WTC11 (cell line): Measurements from ENCODE around the gene SPNS3. TPM values are rescaled to one million over a fixed set of nuclear protein-coding genes. Genes with fewer than 3 reads are reported as not detected.

ENCODE experiments used
- ATAC-seq: fragments of 200-7000 bp; cut with Tn5 transposase; 2 replicates; pipeline ENCODE4 v1.10.0; 2021; ENCODE audit warnings: mild to moderate bottlenecking, moderate library complexity
- Bru-seq: library from RNA; stranded (reverse); fragments of 400-500 nt; gene quantifications from one replicate; lab custom pipeline; 2021; lab: Mats Ljungman, UMichigan
- CTCF ChIA-PET: fragments of 300-600 bp; sonication (Branson Sonifier 250); formaldehyde crosslinking; loops from one replicate; lab custom pipeline; 2021; ENCODE audit warnings: antibody characterized with exemption; lab: Charles Lee
- POLR2A ChIA-PET: fragments of 350-600 bp; sonication (Branson Sonifier 250); formaldehyde crosslinking; loops from one replicate; lab custom pipeline; 2021; ENCODE audit warnings: antibody characterized with exemption; lab: Charles Lee
- DNase-seq: peaks from one replicate; pipeline ENCODE4 v3.0.0; 2021; ENCODE audit warnings: low spot score
- H3K27ac Mint-ChIP-seq: 2 replicates; pipeline ENCODE4 v1.8.0; 2021; ENCODE audit warnings: mixed read lengths
- H3K27me3 Mint-ChIP-seq: 2 replicates; pipeline ENCODE4 v1.8.0; 2021; ENCODE audit warnings: low read depth, mild to moderate bottlenecking, moderate library complexity, mixed read lengths
- H3K36me3 Mint-ChIP-seq: 2 replicates; pipeline ENCODE4 v1.8.0; 2021; ENCODE audit warnings: mixed read lengths
- H3K4me1 Mint-ChIP-seq: 2 replicates; pipeline ENCODE4 v1.8.0; 2022; ENCODE audit warnings: mixed read lengths
- H3K4me3 Mint-ChIP-seq: 2 replicates; pipeline ENCODE4 v1.8.0; 2021; ENCODE audit warnings: mild to moderate bottlenecking, moderate library complexity, mixed read lengths
- H3K9me3 Mint-ChIP-seq: 2 replicates; pipeline ENCODE4 v1.8.0; 2021; ENCODE audit warnings: mixed read lengths
- CTCF ChIP-seq: fragments of 200-600 bp; IDR thresholded peaks from 2 replicates; pipeline ENCODE4 v1.8.0; 2022; ENCODE audit warnings: antibody characterized with exemption
- ETV6 ChIP-seq: sonication (generic); formaldehyde crosslinking; IDR thresholded peaks from 2 replicates; pipeline ENCODE4 v1.8.1; 2022; ENCODE audit warnings: mild to moderate bottlenecking, missing genetic modification reagents
- JUN ChIP-seq: sonication (generic); formaldehyde crosslinking; IDR thresholded peaks from 2 replicates; pipeline ENCODE4 v1.8.0; 2023; ENCODE audit warnings: mild to moderate bottlenecking, missing genetic modification reagents
- KAT7 ChIP-seq: sonication (generic); formaldehyde crosslinking; IDR thresholded peaks from 2 replicates; pipeline ENCODE4 v1.8.1; 2023; ENCODE audit warnings: missing genetic modification reagents, mild to moderate bottlenecking, borderline replicate concordance
- OVOL2 ChIP-seq: fragments of 250-450 bp; sonication (Bioruptor Pico); IDR thresholded peaks from 2 replicates; pipeline ENCODE4 v1.9.0; 2021; ENCODE audit warnings: mild to moderate bottlenecking, borderline replicate concordance
- PRRX2 ChIP-seq: fragments of 250-450 bp; sonication (Bioruptor Pico); IDR thresholded peaks from 2 replicates; pipeline ENCODE4 v1.8.0; 2021; ENCODE audit warnings: mild to moderate bottlenecking
- SP1 ChIP-seq: sonication (generic); formaldehyde crosslinking; conservative IDR thresholded peaks from 2 replicates; pipeline ENCODE4 v1.8.1; 2022; ENCODE audit warnings: missing genetic modification reagents
- TP53 ChIP-seq: sonication (generic); formaldehyde crosslinking; IDR thresholded peaks from 2 replicates; pipeline ENCODE4 v1.8.1; 2023; ENCODE audit warnings: mild to moderate bottlenecking, missing genetic modification reagents
- USF1 ChIP-seq: sonication (generic); formaldehyde crosslinking; IDR thresholded peaks from 2 replicates; pipeline ENCODE4 v1.8.0; 2022; ENCODE audit warnings: mild to moderate bottlenecking, missing genetic modification reagents
- USF2 ChIP-seq: sonication (generic); formaldehyde crosslinking; IDR thresholded peaks from 2 replicates; pipeline ENCODE4 v1.8.1; 2023; ENCODE audit warnings: mild to moderate bottlenecking, missing genetic modification reagents, moderate library complexity
- ZBTB21 ChIP-seq: sonication (generic); formaldehyde crosslinking; IDR thresholded peaks from 2 replicates; pipeline ENCODE4 v1.8.1; 2023; ENCODE audit warnings: mild to moderate bottlenecking, missing genetic modification reagents, borderline replicate concordance
- ZBTB43 ChIP-seq: sonication (generic); formaldehyde crosslinking; IDR thresholded peaks from 2 replicates; pipeline ENCODE4 v1.8.1; 2023; ENCODE audit warnings: mild to moderate bottlenecking, missing genetic modification reagents
- ZNF219 ChIP-seq: sonication (generic); formaldehyde crosslinking; IDR thresholded peaks from 2 replicates; pipeline ENCODE4 v1.8.0; 2023; ENCODE audit warnings: missing genetic modification reagents, mild to moderate bottlenecking, borderline replicate concordance
- ZNF317 ChIP-seq: sonication (generic); formaldehyde crosslinking; IDR thresholded peaks from 2 replicates; pipeline ENCODE4 v1.8.1; 2023; ENCODE audit warnings: low read depth, mild to moderate bottlenecking, moderate library complexity, missing genetic modification reagents, borderline replicate concordance
- long read RNA-seq, 3 experiments: library from RNA in 1 of 3; library from capped mRNA in 1 of 3; library from polyadenylated mRNA in 1 of 3; unstranded in 2 of 3; stranded (forward) in 1 of 3; transcript quantifications; one replicate each; pipeline ENCODE4 v2.0.0, GENCODE V29; 2021
- total RNA-seq: library from RNA; stranded (reverse); gene quantifications from 3 replicates; pipeline ENCODE4 v1.2.3, GENCODE V29; 2021

SPNS3 gene
- not detected in 3 replicates for total RNA-seq
- not detected for Bru-seq, nascent RNA
- long read RNA-seq, experiment 1: 0 reads
- long read RNA-seq, experiment 2: 0 reads
- long read RNA-seq, experiment 3: 0 reads

GRCh38 chr17:4433515-4434031 lies at the start of gene SPNS3:
Gene SPNS3, plus strand, starts transcription at chr17:4433940. Its CDS starts 28 bp downstream, at chr17:4433968.
- POLR2A ChIA-PET: no interaction called here
- Mint-ChIP-seq H3K27ac (no peak within 1 kb of the TSS), H3K9me3 (no peaks in the 10 kb centered on the region), H3K4me1 (no peaks in the 10 kb centered on the region), H3K36me3 (no peaks in the 10 kb centered on the region), H3K4me3 (no peak within 1 kb of the TSS), H3K27me3 (no peaks in the 10 kb centered on the region; the same call in 1 of the 2 replicates)
- DNase-seq (no peak), ATAC-seq (no peak)
- CTCF ChIA-PET: interaction anchor here (1.0 kb wide), 2 partner anchors 13 to 107 kb away, joined by 3 read pairs; no protein-coding TSS in a partner anchor
- TF ChIP-seq ETV6 (CRISPR knock-in tag): no peak
- TF ChIP-seq JUN (CRISPR knock-in tag): no peak
- no peak for TF ChIP-seq USF2 (CRISPR knock-in tag)
- TF ChIP-seq OVOL2 (CRISPR knock-in tag): no peak
- TF ChIP-seq ZBTB21 (CRISPR knock-in tag): no peak

- Mint-ChIP-seq H3K27me3 (no peaks in the 10 kb centered on the region), H3K9me3 (no peaks in the 10 kb centered on the region), H3K27ac (peak overlapping the region; percentile 38), H3K4me1 (peaks cover 20% of the 10 kb centered on the region), H3K4me3 (no peak overlapping the region), H3K36me3 (no peaks in the 10 kb centered on the region)
- POLR2A ChIA-PET: no interaction called here
- CTCF ChIA-PET: interaction anchor here (1.7 kb wide), 1 partner anchor 186 kb away, joined by 5 read pairs; no protein-coding TSS in a partner anchor
- DNase-seq: no peak
- no peak for TF ChIP-seq PRRX2 (CRISPR knock-in tag)
- no peak for TF ChIP-seq ZBTB43 (CRISPR knock-in tag)
- no peak for TF ChIP-seq USF1
- TF ChIP-seq ZNF219: no peak
- no peak for ATAC-seq
Observed at GRCh38 chr17:4386406-4386805, 47.3 kb upstream of the SPNS3 start.

- H3K4me3 Mint-ChIP-seq: no peak overlapping the region
- H3K4me1 Mint-ChIP-seq: peaks cover 20% of the 10 kb centered on the region
- H3K27me3 Mint-ChIP-seq: no peaks in the 10 kb centered on the region
- CTCF ChIA-PET: interaction anchor here (1.7 kb wide), 1 partner anchor 187 kb away, joined by 5 read pairs; no protein-coding TSS in a partner anchor
- no peaks in the 10 kb centered on the region for H3K36me3 Mint-ChIP-seq
- no peak for ATAC-seq
- TF ChIP-seq KAT7 (CRISPR knock-in tag) (no peak), ZNF317 (CRISPR knock-in tag) (no peak), CTCF (no peak), TP53 (CRISPR knock-in tag) (no peak)
- TF ChIP-seq, all 79 proteins: peak for 0
- Mint-ChIP-seq H3K9me3 (no peaks in the 10 kb centered on the region), H3K27ac (0 out of 2 replicates have a peak overlapping the region, but pooled peaks have one; percentile 26)
- no peak for DNase-seq
- POLR2A ChIA-PET: no interaction called here
Observed at GRCh38 chr17:4387137-4387536, 46.6 kb upstream of the SPNS3 start.

- Mint-ChIP-seq H3K27me3 (no peaks in the 10 kb centered on the region), H3K9me3 (no peaks in the 10 kb centered on the region), H3K4me1 (peaks cover 34% of the 10 kb centered on the region), H3K27ac (peak overlapping the region; percentile 78), H3K4me3 (no peak overlapping the region), H3K36me3 (no peaks in the 10 kb centered on the region)
- POLR2A ChIA-PET: interaction anchor here (0.6 to 1.9 kb wide), 4 partner anchors 11 to 205 kb away, joined by 3 to 7 read pairs (median 4); no protein-coding TSS in a partner anchor
- ATAC-seq (peak; percentile 98), DNase-seq (peak; percentile 55)
- TF ChIP-seq USF2 (CRISPR knock-in tag): no peak
- TF ChIP-seq OVOL2 (CRISPR knock-in tag): no peak
- TF ChIP-seq CTCF: no peak
- 0 out of 2 replicates have a peak, but pooled peaks have one; percentile 17 for TF ChIP-seq SP1 (CRISPR knock-in tag)
- CTCF ChIA-PET: interaction anchor here (0.5 to 2.3 kb wide), 11 partner anchors 10 to 232 kb away, joined by 3 to 15 read pairs (median 6); no protein-coding TSS in a partner anchor
Observed at GRCh38 chr17:4389079-4389478, 44.7 kb upstream of the SPNS3 start.
